Measurements from ENCODE around the gene RGS6. TPM values are rescaled to one million over a fixed set of nuclear protein-coding genes. Genes with fewer than 3 reads are reported as not detected.

The RGS6 gene
- total and polyA plus RNA-seq, 4 donors: 0.06 to 5.3 (median 0.17) TPM; not detected in 1

DNA sequence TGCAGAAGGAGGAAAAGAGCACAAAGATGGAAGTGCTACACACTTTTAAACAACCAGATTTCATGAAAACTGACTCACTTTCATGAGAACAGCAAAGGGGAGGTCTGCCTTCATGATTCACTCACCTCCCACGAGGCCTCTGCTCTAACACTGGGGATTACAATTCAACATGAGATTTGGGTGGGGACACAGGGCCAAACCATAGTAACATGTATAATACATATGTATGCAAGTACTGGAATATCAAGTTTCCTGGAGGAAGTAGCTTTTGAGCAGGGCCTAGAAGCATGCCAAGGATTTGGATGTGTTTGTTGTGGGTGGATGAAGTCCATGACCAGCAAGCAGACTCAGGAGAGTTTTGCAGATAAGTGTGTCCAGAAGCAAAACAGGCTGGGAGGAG, 409.0 kb downstream of the RGS6 start:
- Histone ChIP-seq H3K9me3 (ENCODE audit: control insufficient read depth in 4 of 4, low read length in 3 of 4) (peaks cover 0 to 3% (median 0%) of the 10 kb centered on the region in 4 donors), H3K36me3 (ENCODE audit: control insufficient read depth in 4 of 4, insufficient read depth in 3 of 4, low read depth in 1 of 4, low read length in 3 of 4) (no peaks in the 10 kb centered on the region), H3K27ac (ENCODE audit: low read depth in 1 of 2, low read length in 2 of 2) (no peak overlapping the region), H3K4me1 (ENCODE audit: control insufficient read depth in 4 of 4, insufficient read depth in 4 of 4, low read length in 3 of 4) (no peaks in the 10 kb centered on the region), H3K4me3 (ENCODE audit: low read depth in 1 of 3, low read length in 3 of 3) (no peak overlapping the region), H3K27me3 (ENCODE audit: control insufficient read depth in 4 of 4, insufficient read depth in 4 of 4, low read length in 3 of 4) (peaks cover 0 to 5% (median 0%) of the 10 kb centered on the region in 4 donors), H3K9ac (ENCODE audit: low read depth in 1 of 2, low read length in 2 of 2) (no peak overlapping the region)
- WGBS: 60% methylated on average over 1 of the region's 1 CpG
- DNase-seq (ENCODE audit: low spot score): no peak
- TF ChIP-seq HNF4A (conservative IDR thresholded peaks at IDR 0.05) (no peak), RAD21 (IDR thresholded peaks at IDR 0.05) (no peak), EGR1 (IDR thresholded peaks at IDR 0.05; ENCODE audit: low read depth in 2 of 2) (no peak), FOXA2 (IDR thresholded peaks at IDR 0.05) (no peak), JUND (IDR thresholded peaks at IDR 0.05) (no peak), RXRA (IDR thresholded peaks at IDR 0.05) (no peak)
- TF ChIP-seq, protein P1, sequence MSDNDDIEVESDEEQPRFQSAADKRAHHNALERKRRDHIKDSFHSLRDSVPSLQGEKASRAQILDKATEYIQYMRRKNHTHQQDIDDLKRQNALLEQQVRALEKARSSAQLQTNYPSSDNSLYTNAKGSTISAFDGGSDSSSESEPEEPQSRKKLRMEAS (IDR thresholded peaks at IDR 0.05): no peak

DNA sequence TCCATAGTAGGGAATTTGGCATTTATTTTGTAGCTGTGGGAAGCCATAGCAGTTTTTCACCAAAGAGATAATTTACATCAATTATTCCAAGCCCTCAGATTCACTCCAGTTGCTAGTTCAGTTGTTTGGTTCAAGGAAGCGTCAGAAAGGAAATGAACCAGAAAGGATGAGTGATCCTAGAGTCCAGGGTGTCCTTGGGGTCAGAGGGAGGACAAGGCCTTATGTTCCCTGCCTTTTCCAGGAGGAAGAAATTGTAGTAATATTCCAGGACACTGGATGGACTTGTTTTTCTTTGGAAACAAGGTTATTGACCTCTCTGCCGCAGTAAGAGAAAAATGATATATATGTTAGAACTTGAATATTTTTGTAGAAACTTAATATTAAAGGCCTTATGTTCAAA, 409.5 kb downstream of the RGS6 start:
- WGBS: 66% methylated on average over 2 of the region's 2 CpGs

More for the DNA sequence above, 409.5 kb downstream of the RGS6 start:
- H3K4me1 ChIP-seq (ENCODE audit: control insufficient read depth in 4 of 4, insufficient read depth in 4 of 4, low read length in 3 of 4): no peaks in the 10 kb centered on the region
- peaks cover 0 to 3% (median 0%) of the 10 kb centered on the region in 4 donors for H3K9me3 ChIP-seq (ENCODE audit: control insufficient read depth in 4 of 4, low read length in 3 of 4)
- H3K27me3 ChIP-seq (ENCODE audit: control insufficient read depth in 4 of 4, insufficient read depth in 4 of 4, low read length in 3 of 4): peaks cover 0 to 5% (median 0%) of the 10 kb centered on the region in 4 donors
- no peak for DNase-seq (ENCODE audit: low spot score)
- TF ChIP-seq HNF4G (IDR thresholded peaks at IDR 0.05) (no peak), NR2F2 (IDR thresholded peaks at IDR 0.05) (peak; percentile 53), FOXA1 (IDR thresholded peaks at IDR 0.05) (no peak), GABPA (IDR thresholded peaks at IDR 0.05 in 1 of 2, conservative IDR thresholded peaks at IDR 0.05 in 1 of 2) (no peak), EGR1 (IDR thresholded peaks at IDR 0.05; ENCODE audit: low read depth in 2 of 2) (no peak), YY1 (IDR thresholded peaks at IDR 0.05) (no peak), RXRA (IDR thresholded peaks at IDR 0.05) (peak; percentile 26 to 50)
- TF ChIP-seq, protein P2, sequence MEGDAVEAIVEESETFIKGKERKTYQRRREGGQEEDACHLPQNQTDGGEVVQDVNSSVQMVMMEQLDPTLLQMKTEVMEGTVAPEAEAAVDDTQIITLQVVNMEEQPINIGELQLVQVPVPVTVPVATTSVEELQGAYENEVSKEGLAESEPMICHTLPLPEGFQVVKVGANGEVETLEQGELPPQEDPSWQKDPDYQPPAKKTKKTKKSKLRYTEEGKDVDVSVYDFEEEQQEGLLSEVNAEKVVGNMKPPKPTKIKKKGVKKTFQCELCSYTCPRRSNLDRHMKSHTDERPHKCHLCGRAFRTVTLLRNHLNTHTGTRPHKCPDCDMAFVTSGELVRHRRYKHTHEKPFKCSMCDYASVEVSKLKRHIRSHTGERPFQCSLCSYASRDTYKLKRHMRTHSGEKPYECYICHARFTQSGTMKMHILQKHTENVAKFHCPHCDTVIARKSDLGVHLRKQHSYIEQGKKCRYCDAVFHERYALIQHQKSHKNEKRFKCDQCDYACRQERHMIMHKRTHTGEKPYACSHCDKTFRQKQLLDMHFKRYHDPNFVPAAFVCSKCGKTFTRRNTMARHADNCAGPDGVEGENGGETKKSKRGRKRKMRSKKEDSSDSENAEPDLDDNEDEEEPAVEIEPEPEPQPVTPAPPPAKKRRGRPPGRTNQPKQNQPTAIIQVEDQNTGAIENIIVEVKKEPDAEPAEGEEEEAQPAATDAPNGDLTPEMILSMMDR (IDR thresholded peaks at IDR 0.05; ENCODE audit: low read depth, low read length, missing input control): no peak
- TF ChIP-seq, protein P3, sequence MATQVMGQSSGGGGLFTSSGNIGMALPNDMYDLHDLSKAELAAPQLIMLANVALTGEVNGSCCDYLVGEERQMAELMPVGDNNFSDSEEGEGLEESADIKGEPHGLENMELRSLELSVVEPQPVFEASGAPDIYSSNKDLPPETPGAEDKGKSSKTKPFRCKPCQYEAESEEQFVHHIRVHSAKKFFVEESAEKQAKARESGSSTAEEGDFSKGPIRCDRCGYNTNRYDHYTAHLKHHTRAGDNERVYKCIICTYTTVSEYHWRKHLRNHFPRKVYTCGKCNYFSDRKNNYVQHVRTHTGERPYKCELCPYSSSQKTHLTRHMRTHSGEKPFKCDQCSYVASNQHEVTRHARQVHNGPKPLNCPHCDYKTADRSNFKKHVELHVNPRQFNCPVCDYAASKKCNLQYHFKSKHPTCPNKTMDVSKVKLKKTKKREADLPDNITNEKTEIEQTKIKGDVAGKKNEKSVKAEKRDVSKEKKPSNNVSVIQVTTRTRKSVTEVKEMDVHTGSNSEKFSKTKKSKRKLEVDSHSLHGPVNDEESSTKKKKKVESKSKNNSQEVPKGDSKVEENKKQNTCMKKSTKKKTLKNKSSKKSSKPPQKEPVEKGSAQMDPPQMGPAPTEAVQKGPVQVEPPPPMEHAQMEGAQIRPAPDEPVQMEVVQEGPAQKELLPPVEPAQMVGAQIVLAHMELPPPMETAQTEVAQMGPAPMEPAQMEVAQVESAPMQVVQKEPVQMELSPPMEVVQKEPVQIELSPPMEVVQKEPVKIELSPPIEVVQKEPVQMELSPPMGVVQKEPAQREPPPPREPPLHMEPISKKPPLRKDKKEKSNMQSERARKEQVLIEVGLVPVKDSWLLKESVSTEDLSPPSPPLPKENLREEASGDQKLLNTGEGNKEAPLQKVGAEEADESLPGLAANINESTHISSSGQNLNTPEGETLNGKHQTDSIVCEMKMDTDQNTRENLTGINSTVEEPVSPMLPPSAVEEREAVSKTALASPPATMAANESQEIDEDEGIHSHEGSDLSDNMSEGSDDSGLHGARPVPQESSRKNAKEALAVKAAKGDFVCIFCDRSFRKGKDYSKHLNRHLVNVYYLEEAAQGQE (IDR thresholded peaks at IDR 0.05): no peak
- TF ChIP-seq, protein P4, sequence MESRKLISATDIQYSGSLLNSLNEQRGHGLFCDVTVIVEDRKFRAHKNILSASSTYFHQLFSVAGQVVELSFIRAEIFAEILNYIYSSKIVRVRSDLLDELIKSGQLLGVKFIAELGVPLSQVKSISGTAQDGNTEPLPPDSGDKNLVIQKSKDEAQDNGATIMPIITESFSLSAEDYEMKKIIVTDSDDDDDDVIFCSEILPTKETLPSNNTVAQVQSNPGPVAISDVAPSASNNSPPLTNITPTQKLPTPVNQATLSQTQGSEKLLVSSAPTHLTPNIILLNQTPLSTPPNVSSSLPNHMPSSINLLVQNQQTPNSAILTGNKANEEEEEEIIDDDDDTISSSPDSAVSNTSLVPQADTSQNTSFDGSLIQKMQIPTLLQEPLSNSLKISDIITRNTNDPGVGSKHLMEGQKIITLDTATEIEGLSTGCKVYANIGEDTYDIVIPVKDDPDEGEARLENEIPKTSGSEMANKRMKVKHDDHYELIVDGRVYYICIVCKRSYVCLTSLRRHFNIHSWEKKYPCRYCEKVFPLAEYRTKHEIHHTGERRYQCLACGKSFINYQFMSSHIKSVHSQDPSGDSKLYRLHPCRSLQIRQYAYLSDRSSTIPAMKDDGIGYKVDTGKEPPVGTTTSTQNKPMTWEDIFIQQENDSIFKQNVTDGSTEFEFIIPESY (IDR thresholded peaks at IDR 0.05): no peak
- no peak overlapping the region for H3K9ac ChIP-seq (ENCODE audit: low read depth in 1 of 2, low read length in 2 of 2)
- H3K27ac ChIP-seq (ENCODE audit: low read depth in 1 of 2, low read length in 2 of 2): no peak overlapping the region
- no peaks in the 10 kb centered on the region for H3K36me3 ChIP-seq (ENCODE audit: control insufficient read depth in 4 of 4, insufficient read depth in 3 of 4, low read depth in 1 of 4, low read length in 3 of 4)
- no peak overlapping the region for H3K4me3 ChIP-seq (ENCODE audit: low read depth in 1 of 3, low read length in 3 of 3)
